HepG2 (cell line): ENCODE measurements around the gene CAMTA1. TPM values are rescaled to one million over a fixed set of nuclear protein-coding genes. Genes with fewer than 3 reads are reported as not detected.

Source experiments
- ATAC-seq: fragments of 200-7000 bp; cut with Tn5 transposase; 3 replicates; pipeline ENCODE4 v1.9.1; 2020; ENCODE audit warnings: mild to moderate bottlenecking, moderate library complexity
- BruUV-seq: library from RNA; stranded (reverse); fragments of 400-500 nt; replicated peaks from 2 replicates; lab custom pipeline; 2021; lab: Mats Ljungman, UMichigan
- CTCF ChIA-PET: fragments of 300-600 bp; formaldehyde crosslinking; extraction: SDS; loops from one replicate; lab custom pipeline; 2021; ENCODE audit warnings: low total read pairs, inconsistent platforms, low intra/inter-chr PET ratio; lab: Yijun Ruan, JAX
- POLR2A ChIA-PET: fragments of 350-600 bp; sonication (Branson Sonifier 250); formaldehyde crosslinking; loops from one replicate; lab custom pipeline; 2020; ENCODE audit warnings: antibody characterized with exemption, inconsistent platforms; lab: Yijun Ruan, JAX
- DNase-seq: peaks from one replicate; pipeline ENCODE4 v3.0.0-alpha.2; 2015; ENCODE audit warnings: low spot score
- FAIRE-seq: peaks from 3 replicates; lab custom pipeline; 2011; peaks lifted over from hg19 to GRCh38; lab: Jason Lieb, UNC
- H2AFZ ChIP-seq: one replicate; pipeline ENCODE4 v1.6.1; 2011; ENCODE audit warnings: low read length, inconsistent platforms
- H3K27ac ChIP-seq: fragments of 300-600 bp; 3 replicates; pipeline ENCODE4 v1.8.0; 2011; ENCODE audit warnings: mixed run types, mild to moderate bottlenecking, mixed read lengths, low read length, inconsistent platforms; ENCODE audit not compliant: insufficient read depth; ENCODE audit errors: extremely low read length
- H3K27me3 ChIP-seq, 2 experiments: fragments of 200-600 bp in 1 of 2; 2 replicates in 1 of 2; 3 replicates in 1 of 2; pipeline versions ENCODE4 v1.6.0 to v1.8.0; 2011; ENCODE audit warnings: low read length in 2 of 2, mild to moderate bottlenecking in 2 of 2, moderate library complexity in 2 of 2, inconsistent platforms in 1 of 2; ENCODE audit not compliant: insufficient read depth in 2 of 2, control insufficient read depth in 1 of 2
- H3K36me3 ChIP-seq, 2 experiments: fragments of 200-600 bp in 1 of 2; replicated peaks in 1 of 2; 2 replicates in 1 of 2; 3 replicates in 1 of 2; pipeline versions ENCODE4 v1.5.1 to v1.8.0; 2011; ENCODE audit warnings: low read length in 2 of 2, inconsistent platforms in 1 of 2; ENCODE audit not compliant: insufficient read depth in 2 of 2, control insufficient read depth in 1 of 2
- H3K4me1 ChIP-seq: 2 replicates; pipeline ENCODE4 v1.5.1; 2012; ENCODE audit warnings: low read length, inconsistent platforms; ENCODE audit not compliant: insufficient read depth
- H3K4me2 ChIP-seq: 2 replicates; pipeline ENCODE4 v1.6.0; 2011; ENCODE audit warnings: low read depth, low read length, inconsistent platforms
- H3K4me3 ChIP-seq, 3 experiments: fragments of 200-600 bp in 1 of 3; sonication (generic), shearing (Covaris generic) in 1 of 3; replicated peaks in 1 of 3; 2 replicates each; pipeline ENCODE4 v1.5.1; 2011 to 2016; ENCODE audit warnings: low read length in 3 of 3, inconsistent platforms in 2 of 3, low read depth in 2 of 3, mild to moderate bottlenecking in 2 of 3, control low read depth in 1 of 3, mixed read lengths in 1 of 3; ENCODE audit not compliant: insufficient read depth in 1 of 3
- H3K79me2 ChIP-seq: one replicate; pipeline ENCODE4 v1.6.1; 2011; ENCODE audit warnings: low read length, inconsistent platforms; ENCODE audit not compliant: insufficient read depth
- H3K9ac ChIP-seq: 2 replicates; pipeline ENCODE4 v1.6.0; 2011; ENCODE audit warnings: mild to moderate bottlenecking, low read depth, low read length, inconsistent platforms; ENCODE audit not compliant: insufficient read depth
- H3K9me3 ChIP-seq: 2 replicates; pipeline ENCODE4 v1.5.1; 2012; ENCODE audit warnings: mild to moderate bottlenecking, low read length
- H4K20me1 ChIP-seq: 2 replicates; pipeline ENCODE4 v1.6.0; 2011; ENCODE audit warnings: inconsistent platforms, mild to moderate bottlenecking, low read length, moderate library complexity; ENCODE audit not compliant: insufficient read depth
- BCLAF1 ChIP-seq: fragments of 450-650 bp; IDR thresholded peaks from 2 replicates; pipeline ENCODE4 v1.6.1; 2017; ENCODE audit warnings: mild to moderate bottlenecking
- HDAC6 ChIP-seq: fragments of 200-600 bp; sonication (generic); IDR thresholded peaks from 2 replicates; pipeline ENCODE4 v1.7.0; 2017; ENCODE audit warnings: mild to moderate bottlenecking, antibody characterized with exemption, low read length, low read depth
- HOMEZ ChIP-seq: IDR thresholded peaks from 2 replicates; pipeline ENCODE4 v1.6.1; 2016; ENCODE audit warnings: low read depth
- MNT ChIP-seq: fragments of 450-650 bp; IDR thresholded peaks from 2 replicates; pipeline ENCODE4 v1.6.1; 2016
- ZC3H4 ChIP-seq: sonication (generic); formaldehyde crosslinking; IDR thresholded peaks from 2 replicates; pipeline ENCODE4 v1.4.0; 2020; ENCODE audit warnings: missing genetic modification reagents, borderline replicate concordance
- WGBS: methylation state at CpG from one replicate; pipeline ENCODE4 v1.1.6; 2017; ENCODE audit warnings: low lambda C conversion rate; 5-methylcytosine and 5-hydroxymethylcytosine counted together
- in situ Hi-C: cut with HindIII; loops from 2 replicates; pipeline ENCODE4 v1.10.0; 2017; ENCODE audit warnings: low pct_unique_long_range_greater_than_20kb; ENCODE audit not compliant: extremely low pct_ligation_motif_present
- intact Hi-C: fragments of 100-400 bp; cut with micrococcal nuclease; formaldehyde crosslinking; loops from one replicate; pipeline ENCODE4 v1.10.0; 2022; ENCODE audit not compliant: unreplicated experiment
- polyA plus RNA-seq, 8 experiments: library from polyadenylated mRNA; depleted of rRNA in 3 of 8; stranded (reverse) in 7 of 8; unstranded in 1 of 8; fragments of >200 nt; fragmentation: Illumina TruSeq in 4 of 8; extraction: Trizol in 4 of 8; gene quantifications; 2 replicates each; pipeline versions ENCODE4 v1.2.1 to v1.2.3, GENCODE V29; 2011 to 2016; ENCODE audit warnings: low read depth in 4 of 8, missing spikeins in 1 of 8, mixed read lengths in 1 of 8; ENCODE audit not compliant: insufficient read depth in 1 of 8
- total RNA-seq, 5 experiments: library from RNA; depleted of rRNA; stranded (reverse); fragments of >200 nt; fragmentation: Illumina TruSeq; extraction: Trizol; gene quantifications; 2 replicates each; pipeline ENCODE4 v1.2.3, GENCODE V29; 2016; ENCODE audit warnings: low read depth in 1 of 5

Gene CAMTA1
- total and polyA plus RNA-seq, 2 of the 13 experiments (the other 11 are each of a cell fraction or from before 2014, with no cell fraction given): 25.0 to 36.4 TPM

- peak; percentile 26; the same call in 1 of the 2 replicates for TF ChIP-seq HOMEZ
- TF ChIP-seq ZC3H4 (CRISPR knock-in tag): no peak
- TF ChIP-seq BCLAF1: no peak
- TF ChIP-seq, all 625 proteins: peak for 13
Observed at GRCh38 chr1:7717748-7718368, 932.6 kb downstream of the CAMTA1 start (continued).

- Histone ChIP-seq H3K4me2 (no peak overlapping the region), H3K4me1 (peaks cover 23% of the 10 kb centered on the region), H3K36me3 (no peaks in the 10 kb centered on the region), H3K9me3 (no peaks in the 10 kb centered on the region), H3K27ac (no peak overlapping the region), H3K9ac (no peak overlapping the region), H3K4me3 (no peak overlapping the region), H2AFZ (no peak overlapping the region)
- in situ Hi-C loops: loop anchor here (5.0 kb wide), 1 partner anchor 47 kb away; no protein-coding TSS in a partner anchor
- DNase-seq (no peak), FAIRE-seq (no peak)
- CTCF ChIA-PET: no interaction called here
- intact Hi-C loops: no loop called here
- WGBS: 94% methylated on average over 8 of the region's 8 CpGs
- TF ChIP-seq MNT (0 out of 2 replicates have a peak, but pooled peaks have one; percentile 22), HDAC6 (no peak)
- TF ChIP-seq, all 625 proteins: peak for 1
- Histone ChIP-seq H3K79me2 (no peaks in the 10 kb centered on the region), H4K20me1 (no peaks in the 10 kb centered on the region), H3K27me3 (no peaks in the 10 kb centered on the region)
- BruUV-seq: no TSS peak
- no peak for ATAC-seq
- POLR2A ChIA-PET: no interaction called here
Observed at GRCh38 chr1:7719468-7720094, 934.3 kb downstream of the CAMTA1 start.
